Neural cell (in vitro differentiated cells): Measurements from ENCODE around the gene MRPL34. TPM values are rescaled to one million over a fixed set of nuclear protein-coding genes. Genes with fewer than 3 reads are reported as not detected.

ENCODE experiments used
- H2AFZ ChIP-seq: fragments of 200-600, 300-800 bp; sonication (generic), shearing (Covaris generic); 2 replicates; pipeline ENCODE4 v1.6.0; 2014; ENCODE audit warnings: low read depth, mild to moderate bottlenecking, antibody characterized with exemption, low read length, moderate library complexity
- H3F3A ChIP-seq: fragments of 200-600 bp; shearing (Covaris generic); 2 replicates; pipeline ENCODE4 v1.6.1; 2016; ENCODE audit warnings: mild to moderate bottlenecking, moderate library complexity, mixed read lengths, antibody characterized with exemption, low read length; ENCODE audit not compliant: insufficient read depth, poor library complexity, severe bottlenecking
- H3K27ac ChIP-seq: fragments of 200-600, 300-800 bp; sonication (generic), shearing (Covaris generic); 2 replicates; pipeline ENCODE4 v1.5.1; 2014; ENCODE audit warnings: mild to moderate bottlenecking, low read length, moderate library complexity
- H3K27me3 ChIP-seq: fragments of 300-800, 200-600 bp; sonication (generic), shearing (Covaris generic); 2 replicates; pipeline ENCODE4 v1.6.0; 2014; ENCODE audit warnings: mild to moderate bottlenecking, low read depth, low read length, moderate library complexity; ENCODE audit not compliant: insufficient read depth
- H3K36me3 ChIP-seq: fragments of 300-800, 200-600 bp; sonication (generic), shearing (Covaris generic); 2 replicates; pipeline ENCODE4 v1.5.1; 2014; ENCODE audit warnings: mild to moderate bottlenecking, antibody characterized with exemption, low read length, moderate library complexity; ENCODE audit not compliant: insufficient read depth
- H3K4me2 ChIP-seq: fragments of 300-800, 200-600 bp; sonication (generic), shearing (Covaris generic); 2 replicates; pipeline ENCODE4 v1.6.0; 2014; ENCODE audit warnings: mild to moderate bottlenecking, low read length
- H3K4me3 ChIP-seq: fragments of 300-800, 200-600 bp; sonication (generic), shearing (Covaris generic); 2 replicates; pipeline ENCODE4 v1.5.1; 2014; ENCODE audit warnings: mild to moderate bottlenecking, low read length, moderate library complexity
- H3K79me2 ChIP-seq: fragments of 200-600 bp; shearing (Covaris generic); replicated peaks from 2 replicates; pipeline ENCODE4 v1.6.0; 2014; ENCODE audit warnings: mild to moderate bottlenecking, low read length, moderate library complexity; ENCODE audit not compliant: insufficient read depth
- H3K9ac ChIP-seq: fragments of 300-800, 200-600 bp; sonication (generic), shearing (Covaris generic); 2 replicates; pipeline ENCODE4 v1.6.1; 2016; ENCODE audit warnings: mild to moderate bottlenecking, low read length, mixed read lengths
- H3K9me2 ChIP-seq: fragments of 200-600 bp; shearing (Covaris generic); 2 replicates; pipeline ENCODE4 v1.6.1; 2016; ENCODE audit warnings: mild to moderate bottlenecking, low read length, mixed read lengths; ENCODE audit not compliant: insufficient read depth
- H3K9me3 ChIP-seq: fragments of 200-600, 300-800 bp; sonication (generic), shearing (Covaris generic); 2 replicates; pipeline ENCODE4 v1.6.1; 2016; ENCODE audit warnings: mild to moderate bottlenecking, mixed run types, low read length, moderate library complexity, mixed read lengths
- H4K20me1 ChIP-seq: fragments of 200-600 bp; shearing (Covaris generic); 2 replicates; pipeline ENCODE4 v1.6.1; 2016; ENCODE audit warnings: mild to moderate bottlenecking, mixed run types; ENCODE audit not compliant: insufficient read depth
- EP300 ChIP-seq: fragments of 450-650 bp; conservative IDR thresholded peaks from 2 replicates; pipeline ENCODE4 v1.6.1; 2014; ENCODE audit warnings: antibody characterized with exemption, mild to moderate bottlenecking, moderate library complexity; ENCODE audit not compliant: poor library complexity, severe bottlenecking
- EZH2 ChIP-seq: fragments of 200-600, 300-800 bp; shearing (Covaris generic), sonication (generic); IDR thresholded peaks from 2 replicates; pipeline ENCODE4 v1.6.1; 2014; ENCODE audit warnings: antibody characterized with exemption, low read length, borderline replicate concordance, mild to moderate bottlenecking; ENCODE audit not compliant: insufficient read depth, poor library complexity, severe bottlenecking
- MXI1 ChIP-seq: fragments of 450-650 bp; conservative IDR thresholded peaks from 2 replicates; pipeline ENCODE4 v1.6.1; 2014; ENCODE audit warnings: antibody characterized with exemption, mild to moderate bottlenecking; ENCODE audit not compliant: poor library complexity, severe bottlenecking
- POLR2AphosphoS5 ChIP-seq: IDR thresholded peaks from 2 replicates; pipeline ENCODE4 v1.6.1; 2012
- RAD21 ChIP-seq: fragments of 450-650 bp; conservative IDR thresholded peaks from 2 replicates; pipeline ENCODE4 v1.6.1; 2014; ENCODE audit warnings: antibody characterized with exemption, mild to moderate bottlenecking, moderate library complexity
- REST ChIP-seq: IDR thresholded peaks from 2 replicates; pipeline ENCODE4 v1.6.1; 2012; ENCODE audit warnings: borderline replicate concordance
- SMC3 ChIP-seq: fragments of 450-650 bp; conservative IDR thresholded peaks from 2 replicates; pipeline ENCODE4 v1.6.1; 2014; ENCODE audit warnings: antibody characterized with exemption, mild to moderate bottlenecking, moderate library complexity; ENCODE audit not compliant: poor library complexity
- TAF1 ChIP-seq: IDR thresholded peaks from 2 replicates; pipeline ENCODE4 v1.6.1; 2012; ENCODE audit warnings: low read depth
- polyA plus RNA-seq: library from polyadenylated mRNA; depleted of rRNA; stranded (reverse); fragments of >200 nt; gene quantifications from 2 replicates; pipeline ENCODE4 v1.2.3, GENCODE V29; 2014
- TF ChIP-seq, protein P1 (sequence below): fragments of 450-650 bp; IDR thresholded peaks from 2 replicates; pipeline ENCODE4 v1.5.1; 2014; ENCODE audit warnings: antibody characterized with exemption, mild to moderate bottlenecking, moderate library complexity; ENCODE audit not compliant: poor library complexity, severe bottlenecking

The MRPL34 gene
- polyA plus RNA-seq, 1 donor from 2014 or later = 61.7 TPM

DNA sequence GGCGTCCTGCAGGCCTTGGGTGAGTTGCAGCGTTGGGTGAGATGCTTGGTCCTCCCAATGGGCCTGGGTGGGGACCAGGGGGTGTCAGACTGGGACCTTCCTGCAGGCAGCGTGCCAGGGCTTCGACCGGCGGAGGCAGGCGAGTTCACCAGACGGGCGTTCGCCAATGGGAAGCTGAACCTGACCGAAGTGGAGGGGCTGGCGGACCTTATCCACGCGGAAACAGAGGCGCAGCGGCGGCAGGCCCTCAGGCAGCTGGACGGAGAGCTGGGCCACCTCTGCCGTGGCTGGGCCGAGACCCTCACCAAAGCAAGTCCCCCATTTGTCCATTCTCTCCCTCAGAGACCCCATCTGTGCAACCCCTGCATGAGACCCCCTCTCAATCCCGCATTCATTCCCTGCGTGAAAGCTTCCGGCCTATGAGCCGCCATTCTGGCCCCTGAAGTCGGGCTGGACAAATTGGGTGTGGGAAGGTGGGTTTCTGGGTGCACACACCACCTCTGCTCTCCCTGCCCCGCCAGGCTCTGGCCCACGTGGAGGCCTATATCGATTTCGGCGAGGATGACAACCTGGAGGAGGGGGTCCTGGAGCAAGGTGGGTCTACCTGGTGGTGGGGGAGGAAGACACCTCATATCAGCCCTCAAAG, 32.9 kb downstream of the MRPL34 start:
- H3K27ac ChIP-seq = no peak overlapping the region
- H3K4me2 ChIP-seq = peak overlapping the region; percentile 76
- no peaks in the 10 kb centered on the region for H3K9me2 ChIP-seq
- no peaks in the 10 kb centered on the region for H3K36me3 ChIP-seq
- no peaks in the 10 kb centered on the region for H3K27me3 ChIP-seq
- H3K79me2 ChIP-seq = peaks cover 7% of the 10 kb centered on the region
- peak overlapping the region; percentile 68 for H3K9ac ChIP-seq
- H4K20me1 ChIP-seq = no peaks in the 10 kb centered on the region
- no peak overlapping the region for H2AFZ ChIP-seq
- H3K4me3 ChIP-seq = peak overlapping the region; percentile 72
- peaks cover 6% of the 10 kb centered on the region for H3F3A ChIP-seq
- TF ChIP-seq EZH2 (no peak), TAF1 (no peak), REST (no peak), MXI1 (no peak), POLR2AphosphoS5 (no peak), RAD21 (no peak), EP300 (no peak), SMC3 (no peak)
- TF ChIP-seq, protein P1, sequence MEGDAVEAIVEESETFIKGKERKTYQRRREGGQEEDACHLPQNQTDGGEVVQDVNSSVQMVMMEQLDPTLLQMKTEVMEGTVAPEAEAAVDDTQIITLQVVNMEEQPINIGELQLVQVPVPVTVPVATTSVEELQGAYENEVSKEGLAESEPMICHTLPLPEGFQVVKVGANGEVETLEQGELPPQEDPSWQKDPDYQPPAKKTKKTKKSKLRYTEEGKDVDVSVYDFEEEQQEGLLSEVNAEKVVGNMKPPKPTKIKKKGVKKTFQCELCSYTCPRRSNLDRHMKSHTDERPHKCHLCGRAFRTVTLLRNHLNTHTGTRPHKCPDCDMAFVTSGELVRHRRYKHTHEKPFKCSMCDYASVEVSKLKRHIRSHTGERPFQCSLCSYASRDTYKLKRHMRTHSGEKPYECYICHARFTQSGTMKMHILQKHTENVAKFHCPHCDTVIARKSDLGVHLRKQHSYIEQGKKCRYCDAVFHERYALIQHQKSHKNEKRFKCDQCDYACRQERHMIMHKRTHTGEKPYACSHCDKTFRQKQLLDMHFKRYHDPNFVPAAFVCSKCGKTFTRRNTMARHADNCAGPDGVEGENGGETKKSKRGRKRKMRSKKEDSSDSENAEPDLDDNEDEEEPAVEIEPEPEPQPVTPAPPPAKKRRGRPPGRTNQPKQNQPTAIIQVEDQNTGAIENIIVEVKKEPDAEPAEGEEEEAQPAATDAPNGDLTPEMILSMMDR = no peak
- H3K9me3 ChIP-seq = no peaks in the 10 kb centered on the region

- Histone ChIP-seq H3K4me3 (no peak overlapping the region), H3K9ac (no peak overlapping the region), H3K27ac (no peak overlapping the region), H2AFZ (no peak overlapping the region), H3K4me2 (no peak overlapping the region), H3K9me2 (no peaks in the 10 kb centered on the region), H3K27me3 (no peaks in the 10 kb centered on the region), H3K36me3 (no peaks in the 10 kb centered on the region), H4K20me1 (no peaks in the 10 kb centered on the region), H3K9me3 (no peaks in the 10 kb centered on the region), H3F3A (peaks cover 6% of the 10 kb centered on the region), H3K79me2 (peaks cover under 1% of the 10 kb centered on the region)
- TF ChIP-seq EP300 (no peak), REST (no peak), TAF1 (no peak), MXI1 (no peak), SMC3 (no peak), RAD21 (no peak), POLR2AphosphoS5 (no peak), EZH2 (no peak)
Observed at GRCh38 chr19:17339088-17339741, 33.5 kb downstream of the MRPL34 start.
